ENCODE results near the gene SEC31A.

- TF ChIP-seq CTCF (IDR thresholded peaks at IDR 0.05; ENCODE audit: low read depth, low read length) (no peak), EZH2phosphoT487 (IDR thresholded peaks at IDR 0.05; ENCODE audit: low read depth) (no peak)
These were observed 105.1 kb downstream of the SEC31A start for GRCh38 chr4:82785611-82786400.

All from OCI-LY3 (cell line).